Activated CD4-positive, alpha-beta memory T cell treated with anti-CD3 and anti-CD28 coated beads for 36 hours (primary cell): ENCODE measurements around the gene PTPRU. TPM values are rescaled to one million over a fixed set of nuclear protein-coding genes. Genes with fewer than 3 reads are reported as not detected.

ENCODE experiments used
- CTCF ChIA-PET: fragments of 350-600 bp; sonication (Branson Sonifier 250); formaldehyde crosslinking; loops from one replicate; lab custom pipeline; 2021; ENCODE audit warnings: antibody characterized with exemption, inconsistent platforms; lab: Charles Lee
- POLR2A ChIA-PET: fragments of 350-600 bp; sonication (Branson Sonifier 250); formaldehyde crosslinking; loops from one replicate; lab custom pipeline; 2021; ENCODE audit warnings: antibody characterized with exemption; lab: Charles Lee
- DNase-seq: peaks from one replicate; pipeline ENCODE4 v3.0.0-alpha.2; 2020
- H3K27ac Mint-ChIP-seq: one replicate; pipeline ENCODE4 v1.8.0; 2021; ENCODE audit warnings: mixed read lengths
- H3K27me3 Mint-ChIP-seq: one replicate; pipeline ENCODE4 v1.8.0; 2021; ENCODE audit warnings: mixed read lengths
- H3K36me3 Mint-ChIP-seq: one replicate; pipeline ENCODE4 v1.8.0; 2021; ENCODE audit warnings: mixed read lengths
- H3K4me1 Mint-ChIP-seq: one replicate; pipeline ENCODE4 v1.8.0; 2021; ENCODE audit warnings: low read depth, mixed read lengths
- H3K4me3 Mint-ChIP-seq: one replicate; pipeline ENCODE4 v1.8.0; 2021; ENCODE audit warnings: mild to moderate bottlenecking, mixed read lengths
- H3K9me3 Mint-ChIP-seq: one replicate; pipeline ENCODE4 v1.8.0; 2021; ENCODE audit warnings: mixed read lengths
- intact Hi-C: fragments of 100-400 bp; cut with micrococcal nuclease; formaldehyde crosslinking; loops from one replicate; pipeline ENCODE4 v1.15.1; 2023
- total RNA-seq, 2 experiments: library from RNA; stranded (reverse); gene quantifications; one replicate each; pipeline ENCODE4 v1.2.3, GENCODE V29; 2021

Gene PTPRU
- total RNA-seq, 2 experiments from 2014 or later = 0.17 to 0.85 TPM

- peaks cover 15% of the 10 kb centered on the region for H3K27me3 Mint-ChIP-seq
- H3K36me3 Mint-ChIP-seq = no peaks in the 10 kb centered on the region
- DNase-seq = no peak
- H3K27ac Mint-ChIP-seq = no peak overlapping the region
- intact Hi-C loops = no loop called here
- no peaks in the 10 kb centered on the region for H3K4me1 Mint-ChIP-seq
- ChIA-PET POLR2A (no interaction called here), CTCF (no interaction called here)
- H3K9me3 Mint-ChIP-seq = peaks cover 2% of the 10 kb centered on the region
- no peak overlapping the region for H3K4me3 Mint-ChIP-seq
Observed at GRCh38 chr1:29275435-29275834, 39.1 kb downstream of the PTPRU start.

DNA sequence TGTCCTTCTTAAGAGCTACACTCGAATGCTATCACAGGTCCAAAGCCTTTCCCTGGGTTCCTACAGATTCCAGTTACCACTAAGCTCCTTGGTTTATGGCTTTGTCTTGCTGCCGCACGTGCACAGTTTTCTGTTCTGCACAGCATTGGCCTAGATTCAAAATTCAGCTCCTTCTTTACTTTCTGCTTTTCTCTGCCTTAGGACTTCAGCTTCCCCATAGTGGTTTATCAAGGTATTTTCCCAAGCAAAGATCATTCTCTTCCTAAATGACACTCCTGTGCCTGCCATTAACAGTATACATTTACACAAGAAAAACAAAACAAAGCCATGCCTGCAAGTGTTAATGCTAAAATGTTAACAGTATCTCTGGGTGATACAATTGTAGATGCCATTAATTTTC is 41.8 kb downstream of the PTPRU start:
- no peak for DNase-seq
- H3K27me3 Mint-ChIP-seq = no peaks in the 10 kb centered on the region
- ChIA-PET CTCF (no interaction called here), POLR2A (no interaction called here)
- H3K4me1 Mint-ChIP-seq = no peaks in the 10 kb centered on the region
- no peak overlapping the region for H3K27ac Mint-ChIP-seq
- H3K36me3 Mint-ChIP-seq = no peaks in the 10 kb centered on the region
- no peak overlapping the region for H3K4me3 Mint-ChIP-seq
- peaks cover 2% of the 10 kb centered on the region for H3K9me3 Mint-ChIP-seq
- intact Hi-C loops = no loop called here

- H3K4me1 Mint-ChIP-seq = peaks cover 4% of the 10 kb centered on the region
- H3K27ac Mint-ChIP-seq = no peak overlapping the region
- H3K36me3 Mint-ChIP-seq = no peaks in the 10 kb centered on the region
- ChIA-PET CTCF (no interaction called here), POLR2A (no interaction called here)
- no peaks in the 10 kb centered on the region for H3K27me3 Mint-ChIP-seq
- H3K4me3 Mint-ChIP-seq = no peak overlapping the region
- no peak for DNase-seq
- H3K9me3 Mint-ChIP-seq = peaks cover 2% of the 10 kb centered on the region
- intact Hi-C loops = no loop called here
Observed at GRCh38 chr1:29279406-29279805, 43.1 kb downstream of the PTPRU start.

- CTCF ChIA-PET = no interaction called here
- Mint-ChIP-seq H3K27me3 (no peaks in the 10 kb centered on the region), H3K9me3 (peaks cover 2% of the 10 kb centered on the region), H3K4me3 (no peak overlapping the region), H3K36me3 (no peaks in the 10 kb centered on the region), H3K4me1 (peaks cover 4% of the 10 kb centered on the region), H3K27ac (no peak overlapping the region)
- intact Hi-C loops = no loop called here
- POLR2A ChIA-PET = no interaction called here
- DNase-seq = no peak
Observed at GRCh38 chr1:29279951-29280391, 43.6 kb downstream of the PTPRU start.

- intact Hi-C loops = no loop called here
- ChIA-PET POLR2A (no interaction called here), CTCF (no interaction called here)
- Mint-ChIP-seq H3K4me1 (peaks cover 4% of the 10 kb centered on the region), H3K27ac (no peak overlapping the region), H3K4me3 (no peak overlapping the region), H3K36me3 (no peaks in the 10 kb centered on the region), H3K27me3 (no peaks in the 10 kb centered on the region), H3K9me3 (peaks cover 2% of the 10 kb centered on the region)
- DNase-seq = no peak
Observed at GRCh38 chr1:29280409-29281131, 44.2 kb downstream of the PTPRU start.

- no peak for DNase-seq
- Mint-ChIP-seq H3K27me3 (no peaks in the 10 kb centered on the region), H3K27ac (no peak overlapping the region), H3K9me3 (peaks cover 2% of the 10 kb centered on the region), H3K36me3 (no peaks in the 10 kb centered on the region), H3K4me1 (peaks cover 4% of the 10 kb centered on the region), H3K4me3 (no peak overlapping the region)
- POLR2A ChIA-PET = no interaction called here
- intact Hi-C loops = no loop called here
- CTCF ChIA-PET = no interaction called here
Observed at GRCh38 chr1:29281571-29281970, 45.2 kb downstream of the PTPRU start.

GRCh38 chr1:29282135-29282923 is 46.0 kb downstream of the PTPRU start:
- intact Hi-C loops = no loop called here
- CTCF ChIA-PET = no interaction called here
- H3K4me3 Mint-ChIP-seq = no peak overlapping the region
- H3K27me3 Mint-ChIP-seq = no peaks in the 10 kb centered on the region
- no peak for DNase-seq
- H3K4me1 Mint-ChIP-seq = peaks cover 4% of the 10 kb centered on the region
- H3K36me3 Mint-ChIP-seq = no peaks in the 10 kb centered on the region
- POLR2A ChIA-PET = no interaction called here
- H3K27ac Mint-ChIP-seq = no peak overlapping the region
- no peaks in the 10 kb centered on the region for H3K9me3 Mint-ChIP-seq

DNA sequence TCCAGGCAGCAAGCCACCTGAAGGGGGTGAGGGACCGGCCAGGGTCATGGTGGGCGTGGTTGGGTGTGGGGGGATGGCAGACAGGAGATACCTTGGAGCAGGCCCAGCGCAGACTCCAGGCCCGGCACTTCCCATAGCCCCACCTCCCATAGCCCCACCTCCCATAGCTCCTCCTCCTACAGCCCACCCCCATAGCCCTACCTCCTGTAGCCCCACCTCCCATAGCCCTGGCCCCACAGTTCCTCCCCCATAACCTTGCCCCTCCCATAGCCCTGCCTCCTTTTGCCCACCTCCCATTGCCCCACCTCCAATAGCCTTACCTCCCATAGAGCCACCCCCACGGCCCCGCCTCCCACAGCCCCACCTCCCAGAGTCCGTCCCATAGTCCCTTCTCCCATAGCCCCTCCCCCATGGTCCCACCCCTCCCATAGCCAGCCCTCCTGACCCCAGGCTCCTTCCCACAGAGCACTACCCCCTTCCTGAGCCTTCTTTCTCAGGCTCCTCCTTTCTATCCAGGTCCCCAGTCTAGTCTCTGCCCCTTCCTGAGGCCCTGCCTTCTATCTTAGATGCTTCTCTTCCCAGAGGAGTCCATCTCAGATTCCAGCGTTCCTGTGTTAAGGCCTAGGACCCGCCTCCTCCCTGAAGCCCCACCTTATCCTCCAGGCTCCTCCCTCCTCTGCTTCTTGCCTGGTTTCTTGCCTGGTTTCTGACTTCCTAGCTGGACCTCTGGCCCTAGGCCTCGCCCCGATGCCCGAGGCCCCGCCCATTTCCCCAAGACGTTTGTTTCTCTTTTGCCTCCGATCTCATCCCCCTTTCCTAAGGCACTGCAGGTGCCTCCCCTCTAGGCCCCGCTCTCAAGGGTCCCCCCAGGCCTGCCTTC is 46.8 kb downstream of the PTPRU start:
- Mint-ChIP-seq H3K36me3 (no peaks in the 10 kb centered on the region), H3K4me1 (peaks cover 4% of the 10 kb centered on the region), H3K4me3 (no peak overlapping the region), H3K27me3 (no peaks in the 10 kb centered on the region), H3K9me3 (no peaks in the 10 kb centered on the region), H3K27ac (no peak overlapping the region)
- intact Hi-C loops = no loop called here
- ChIA-PET POLR2A (no interaction called here), CTCF (no interaction called here)
- DNase-seq = peak; percentile 43

- no peak overlapping the region for H3K27ac Mint-ChIP-seq
- CTCF ChIA-PET = no interaction called here
- no peaks in the 10 kb centered on the region for H3K9me3 Mint-ChIP-seq
Observed at GRCh38 chr1:29283804-29284195, 47.5 kb downstream of the PTPRU start.

DNA sequence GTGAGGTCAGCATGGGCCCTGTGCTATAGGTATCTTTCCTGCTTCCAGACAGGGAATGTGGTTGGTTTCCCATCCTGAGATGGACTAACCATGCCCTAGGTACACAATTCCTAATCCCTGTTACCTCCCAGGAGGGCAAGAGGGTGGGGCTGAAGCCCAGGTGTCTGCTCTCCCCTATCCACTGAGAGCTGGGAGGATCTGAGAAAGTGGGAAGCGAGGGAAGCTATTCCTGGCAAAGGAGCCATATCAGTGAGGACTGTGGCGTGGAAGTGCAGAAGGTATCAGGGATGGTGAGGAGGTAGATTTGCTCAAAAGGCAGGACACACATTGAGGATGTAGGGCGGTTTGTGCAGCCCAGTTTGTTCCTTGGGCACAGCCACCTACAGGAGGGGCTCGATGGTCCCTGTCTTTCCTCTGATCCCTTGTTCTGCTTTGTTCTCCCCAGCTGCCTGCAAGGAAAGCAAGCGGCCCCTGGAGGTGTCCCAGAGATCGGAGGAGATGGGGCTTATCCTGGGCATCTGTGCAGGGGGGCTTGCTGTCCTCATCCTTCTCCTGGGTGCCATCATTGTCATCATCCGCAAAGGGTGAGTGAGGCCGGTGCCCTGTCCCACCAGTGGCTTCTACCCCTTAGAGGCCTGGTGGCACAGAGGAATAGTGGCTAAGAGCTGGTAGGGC is 48.1 kb downstream of the PTPRU start:
- Mint-ChIP-seq H3K36me3 (no peaks in the 10 kb centered on the region), H3K27me3 (no peaks in the 10 kb centered on the region), H3K27ac (no peak overlapping the region), H3K4me1 (peaks cover 4% of the 10 kb centered on the region), H3K4me3 (no peak overlapping the region), H3K9me3 (no peaks in the 10 kb centered on the region)
- no peak for DNase-seq
- ChIA-PET CTCF (no interaction called here), POLR2A (no interaction called here)
- intact Hi-C loops = no loop called here

More at GRCh38 chr1:29283804-29284195, 47.5 kb downstream of the PTPRU start:
- DNase-seq = no peak
- H3K27me3 Mint-ChIP-seq = no peaks in the 10 kb centered on the region
- no peak overlapping the region for H3K4me3 Mint-ChIP-seq
- H3K36me3 Mint-ChIP-seq = no peaks in the 10 kb centered on the region
- POLR2A ChIA-PET = no interaction called here
- peaks cover 4% of the 10 kb centered on the region for H3K4me1 Mint-ChIP-seq
- intact Hi-C loops = no loop called here

GRCh38 chr1:29284961-29285560 is 48.7 kb downstream of the PTPRU start:
- peaks cover 4% of the 10 kb centered on the region for H3K4me1 Mint-ChIP-seq
- intact Hi-C loops = no loop called here
- H3K4me3 Mint-ChIP-seq = no peak overlapping the region
- no peaks in the 10 kb centered on the region for H3K9me3 Mint-ChIP-seq
- H3K27ac Mint-ChIP-seq = no peak overlapping the region
- H3K27me3 Mint-ChIP-seq = no peaks in the 10 kb centered on the region
- no peak for DNase-seq
- POLR2A ChIA-PET = no interaction called here
- H3K36me3 Mint-ChIP-seq = no peaks in the 10 kb centered on the region
- CTCF ChIA-PET = no interaction called here
